GM12874 (cell line): ENCODE results near the gene MRPL2.

Experiments
- CTCF ChIP-seq: IDR thresholded peaks from 2 replicates; pipeline ENCODE4 v1.5.1; 2011; ENCODE audit warnings: low read depth, mild to moderate bottlenecking, control low read depth, low read length, moderate library complexity; ENCODE audit not compliant: insufficient read depth

MRPL2 gene

GRCh38 chr6:43035495-43036194, 23.6 kb downstream of the MRPL2 start:
- no peak for TF ChIP-seq CTCF

GRCh38 chr6:43034190-43034525, 25.1 kb downstream of the MRPL2 start:
- TF ChIP-seq CTCF: no peak

GRCh38 chr6:43033496-43034189, 25.6 kb downstream of the MRPL2 start:
- TF ChIP-seq CTCF: no peak

- TF ChIP-seq CTCF: no peak
These were observed 26.9 kb downstream of the MRPL2 start for GRCh38 chr6:43032326-43032725.

- TF ChIP-seq CTCF: no peak
These were observed 30.1 kb downstream of the MRPL2 start for GRCh38 chr6:43029120-43029519.

GRCh38 chr6:43026365-43026764, 32.9 kb downstream of the MRPL2 start:
- TF ChIP-seq CTCF: no peak

GRCh38 chr6:43024436-43024835, 34.8 kb downstream of the MRPL2 start:
- no peak for TF ChIP-seq CTCF
